ENCODE measurements around the gene LIFR. TPM values are rescaled to one million over a fixed set of nuclear protein-coding genes. Genes with fewer than 3 reads are reported as not detected.

The LIFR gene
- total RNA-seq (2021), result 22.0 and 28.6 TPM in 2 replicates
- percentile 60 among the genes with signal in this experiment for Bru-seq, nascent RNA
- percentile 81 among the genes with signal in this experiment for BruChase-seq, experiment 1, labeled RNA remaining after a 2-hour chase
- percentile 80 among the genes with signal in this experiment for BruChase-seq, experiment 2, labeled RNA remaining after a 6-hour chase
- long read RNA-seq, full-length matches to known transcripts, result 1 of 5 reads
- long read RNA-seq, partial matches to known transcripts, result 0 of 5 reads
- long read RNA-seq, other reads (novel, unspliced or antisense), result 4 of 5 reads

GRCh38 chr5:38556599-38557307, at the start of gene LIFR:
LIFR (minus strand) TSS chr5:38556646; CDS start chr5:38530647, 25,999 bp downstream.
- Histone ChIP-seq H3F3A (ENCODE audit: insufficient read depth, low read depth) (0 out of 2 replicates have a peak, but pooled peaks cover 11% of the 10 kb centered on the region), H3K4me1 (replicated peaks; ENCODE audit: insufficient read depth) (peaks cover 10% of the 10 kb centered on the region; the same call in 1 of the 2 replicates), H3K9me2 (ENCODE audit: insufficient read depth) (no peaks in the 10 kb centered on the region), H3K9me3 (ENCODE audit: insufficient read depth, low read depth) (no peaks in the 10 kb centered on the region), H3K27ac (peak within 1 kb of the TSS; percentile 58), H3K4me3 (peak within 1 kb of the TSS; percentile 97), H3K79me2 (ENCODE audit: low read depth) (no peaks in the 10 kb centered on the region), H3K4me2 (peak within 1 kb of the TSS; percentile 80), H3K36me3 (ENCODE audit: low read depth) (no peaks in the 10 kb centered on the region), H2AFZ (peak within 1 kb of the TSS; percentile 99), H4K20me1 (ENCODE audit: insufficient read depth) (no peaks in the 10 kb centered on the region), H3K27me3 (ENCODE audit: insufficient read depth, low read depth) (0 out of 2 replicates have a peak, but pooled peaks cover 15% of the 10 kb centered on the region)
- POLR2A ChIA-PET (ENCODE audit: unreplicated experiment), result no interaction called here
- no peak for TF ChIP-seq EZH2 (IDR thresholded peaks at IDR 0.05; ENCODE audit: low read depth)
- no peak for TF ChIP-seq CTCF (conservative IDR thresholded peaks at IDR 0.05)
- DNase-seq, result peak; percentile 53 to 95
- CTCF ChIA-PET, result no interaction called here
- intact Hi-C loops (cut with micrococcal nuclease; ENCODE audit: unreplicated experiment), result loop anchor here (1.0 to 2.0 kb wide), 7 partner anchors 39 to 366 kb away; no protein-coding TSS in a partner anchor
- no TSS peak for BruUV-seq (replicated peaks)

- H3K27ac ChIP-seq, result no peak overlapping the region
- ChIA-PET POLR2A (ENCODE audit: unreplicated experiment) (no interaction called here), CTCF (no interaction called here)
- no peaks in the 10 kb centered on the region for H3K36me3 ChIP-seq (ENCODE audit: low read depth)
- DNase-seq, result no peak
- peaks cover 43% of the 10 kb centered on the region for H3K4me1 ChIP-seq (replicated peaks; ENCODE audit: insufficient read depth)
- H4K20me1 ChIP-seq (ENCODE audit: insufficient read depth), result no peaks in the 10 kb centered on the region
- intact Hi-C loops (cut with micrococcal nuclease; ENCODE audit: unreplicated experiment), result no loop called here
- H3K79me2 ChIP-seq (ENCODE audit: low read depth), result no peaks in the 10 kb centered on the region
- no TSS peak for BruUV-seq (replicated peaks)
- H3K9me2 ChIP-seq (ENCODE audit: insufficient read depth), result no peaks in the 10 kb centered on the region
- TF ChIP-seq CTCF (conservative IDR thresholded peaks at IDR 0.05), result no peak
- no peak for TF ChIP-seq EZH2 (IDR thresholded peaks at IDR 0.05; ENCODE audit: low read depth)
- H2AFZ ChIP-seq, result no peak overlapping the region
- no peaks in the 10 kb centered on the region; the same call in 1 of the 2 replicates for H3K9me3 ChIP-seq (ENCODE audit: insufficient read depth, low read depth)
- no peaks in the 10 kb centered on the region for H3K27me3 ChIP-seq (ENCODE audit: insufficient read depth, low read depth)
- peaks cover 26% of the 10 kb centered on the region; the same call in 1 of the 2 replicates for H3F3A ChIP-seq (ENCODE audit: insufficient read depth, low read depth)
- no peak overlapping the region for H3K4me2 ChIP-seq
- H3K4me3 ChIP-seq, result no peak overlapping the region
These were observed 49.2 kb upstream of the LIFR start for GRCh38 chr5:38605610-38606009.

GRCh38 chr5:38603691-38604090, 47.2 kb upstream of the LIFR start:
- Histone ChIP-seq H4K20me1 (ENCODE audit: insufficient read depth) (no peaks in the 10 kb centered on the region), H3K79me2 (ENCODE audit: low read depth) (no peaks in the 10 kb centered on the region), H3F3A (ENCODE audit: insufficient read depth, low read depth) (peaks cover 39% of the 10 kb centered on the region), H3K4me1 (replicated peaks; ENCODE audit: insufficient read depth) (peaks cover 59% of the 10 kb centered on the region), H3K4me3 (no peak overlapping the region), H3K27me3 (ENCODE audit: insufficient read depth, low read depth) (no peaks in the 10 kb centered on the region), H2AFZ (no peak overlapping the region), H3K4me2 (no peak overlapping the region), H3K27ac (no peak overlapping the region), H3K9me3 (ENCODE audit: insufficient read depth, low read depth) (peaks cover 5% of the 10 kb centered on the region; the same call in 1 of the 2 replicates), H3K36me3 (ENCODE audit: low read depth) (no peaks in the 10 kb centered on the region), H3K9me2 (ENCODE audit: insufficient read depth) (no peaks in the 10 kb centered on the region)
- POLR2A ChIA-PET (ENCODE audit: unreplicated experiment), result no interaction called here
- no peak for DNase-seq
- CTCF ChIA-PET, result no interaction called here
- intact Hi-C loops (cut with micrococcal nuclease; ENCODE audit: unreplicated experiment), result no loop called here
- BruUV-seq (replicated peaks), result no TSS peak
- no peak for TF ChIP-seq EZH2 (IDR thresholded peaks at IDR 0.05; ENCODE audit: low read depth)
- no peak for TF ChIP-seq CTCF (conservative IDR thresholded peaks at IDR 0.05)

Measured in PC-9 (cell line).